Activated naive CD8-positive, alpha-beta T cell treated with anti-CD3 and anti-CD28 coated beads, Interleukin-2, amount 50 U/mL, for 24 hours (primary cell): Measurements from ENCODE around the gene SPO11.

ENCODE experiments used
- ATAC-seq: fragments of 150-1000 bp; cut with Tn5 transposase; one replicate; pipeline ENCODE4 v1.10.0; 2021
- DNase-seq: peaks from one replicate; pipeline ENCODE4 v3.0.0; 2021
- H3K27ac Mint-ChIP-seq: one replicate; pipeline ENCODE4 v1.8.0; 2021; ENCODE audit warnings: mild to moderate bottlenecking, mixed read lengths
- H3K27me3 Mint-ChIP-seq: one replicate; pipeline ENCODE4 v1.8.0; 2021; ENCODE audit warnings: mixed read lengths
- H3K36me3 Mint-ChIP-seq: one replicate; pipeline ENCODE4 v1.8.0; 2021; ENCODE audit warnings: low read depth, mixed read lengths
- H3K4me1 Mint-ChIP-seq: one replicate; pipeline ENCODE4 v1.8.0; 2021; ENCODE audit warnings: mixed read lengths
- H3K4me3 Mint-ChIP-seq: one replicate; pipeline ENCODE4 v1.8.0; 2021; ENCODE audit warnings: mild to moderate bottlenecking, moderate library complexity, mixed read lengths
- H3K9me3 Mint-ChIP-seq: one replicate; pipeline ENCODE4 v1.8.0; 2021; ENCODE audit warnings: mixed read lengths

Gene SPO11

DNA sequence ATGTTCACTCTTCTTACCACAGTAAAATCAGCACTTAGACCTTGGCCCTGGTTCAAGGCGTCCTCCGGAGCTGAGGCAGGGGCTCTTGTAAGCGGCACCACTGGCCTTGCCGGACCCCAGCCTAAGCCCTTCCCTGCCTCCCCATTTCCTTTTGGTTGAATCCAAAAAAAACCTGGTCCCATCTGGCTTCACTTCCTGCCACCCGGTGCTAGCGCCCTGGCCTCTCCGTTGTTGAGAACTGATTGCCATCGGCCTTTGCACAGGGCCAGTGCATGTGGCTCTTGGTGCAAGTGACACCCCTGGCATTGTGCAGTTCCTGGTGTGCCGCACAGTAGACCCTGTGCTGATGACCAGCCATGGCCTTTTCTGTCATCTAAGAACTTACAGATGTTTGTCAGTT is 42.6 kb downstream of the SPO11 start:
- DNase-seq, result no peak
- Mint-ChIP-seq H3K27ac (no peak overlapping the region), H3K27me3 (no peaks in the 10 kb centered on the region), H3K4me3 (no peak overlapping the region), H3K9me3 (no peaks in the 10 kb centered on the region), H3K36me3 (peaks cover 67% of the 10 kb centered on the region), H3K4me1 (peaks cover 13% of the 10 kb centered on the region)
- no peak for ATAC-seq

DNA sequence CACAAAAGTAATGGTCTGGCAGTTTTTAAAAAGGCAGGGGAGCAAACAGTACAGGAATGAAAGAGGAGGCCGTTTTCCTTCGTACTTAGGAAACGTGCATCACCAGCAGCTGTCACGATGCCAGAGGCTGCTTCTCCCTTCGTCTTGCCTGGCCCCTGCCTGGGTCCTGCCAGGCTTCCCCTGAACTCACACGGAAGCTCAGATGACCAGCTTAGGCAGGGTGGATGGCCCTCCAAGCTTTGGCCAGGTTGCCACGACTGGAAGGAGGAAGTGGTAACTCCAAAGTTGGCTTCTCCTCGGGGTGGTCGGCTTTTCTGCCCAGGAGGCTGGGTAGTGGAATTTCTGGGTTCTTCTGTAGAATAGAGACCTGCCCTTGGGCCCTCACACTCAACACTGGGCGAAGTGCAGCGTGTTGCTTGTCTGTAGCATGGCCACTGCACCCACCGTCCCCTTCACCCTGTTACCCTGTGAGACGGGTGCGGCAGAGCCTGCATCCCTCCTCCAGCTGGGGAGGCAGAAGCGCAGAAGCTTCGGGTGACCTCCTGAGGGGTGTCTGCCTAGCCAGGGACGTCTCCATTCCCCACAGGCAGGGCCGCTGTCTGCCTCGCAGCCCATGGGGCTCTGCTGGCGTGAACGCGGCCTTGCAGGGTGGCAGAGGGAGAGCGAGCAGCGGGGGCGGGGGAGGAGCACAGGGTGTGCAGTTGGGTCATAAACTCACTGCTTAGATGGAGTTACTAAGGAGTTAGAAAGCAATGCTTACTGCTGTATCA is 43.2 kb downstream of the SPO11 start:
- Mint-ChIP-seq H3K9me3 (no peaks in the 10 kb centered on the region), H3K36me3 (peaks cover 69% of the 10 kb centered on the region), H3K4me3 (no peak overlapping the region), H3K4me1 (peaks cover 15% of the 10 kb centered on the region), H3K27ac (no peak overlapping the region), H3K27me3 (no peaks in the 10 kb centered on the region)
- peak; percentile 10 for ATAC-seq
- no peak for DNase-seq

GRCh38 chr20:57374343-57374930 is 44.8 kb downstream of the SPO11 start:
- Mint-ChIP-seq H3K27me3 (no peaks in the 10 kb centered on the region), H3K4me3 (no peak overlapping the region), H3K9me3 (no peaks in the 10 kb centered on the region), H3K27ac (peak overlapping the region; percentile 23), H3K4me1 (peaks cover 27% of the 10 kb centered on the region), H3K36me3 (peaks cover 67% of the 10 kb centered on the region)
- ATAC-seq, result no peak
- DNase-seq, result no peak

DNA sequence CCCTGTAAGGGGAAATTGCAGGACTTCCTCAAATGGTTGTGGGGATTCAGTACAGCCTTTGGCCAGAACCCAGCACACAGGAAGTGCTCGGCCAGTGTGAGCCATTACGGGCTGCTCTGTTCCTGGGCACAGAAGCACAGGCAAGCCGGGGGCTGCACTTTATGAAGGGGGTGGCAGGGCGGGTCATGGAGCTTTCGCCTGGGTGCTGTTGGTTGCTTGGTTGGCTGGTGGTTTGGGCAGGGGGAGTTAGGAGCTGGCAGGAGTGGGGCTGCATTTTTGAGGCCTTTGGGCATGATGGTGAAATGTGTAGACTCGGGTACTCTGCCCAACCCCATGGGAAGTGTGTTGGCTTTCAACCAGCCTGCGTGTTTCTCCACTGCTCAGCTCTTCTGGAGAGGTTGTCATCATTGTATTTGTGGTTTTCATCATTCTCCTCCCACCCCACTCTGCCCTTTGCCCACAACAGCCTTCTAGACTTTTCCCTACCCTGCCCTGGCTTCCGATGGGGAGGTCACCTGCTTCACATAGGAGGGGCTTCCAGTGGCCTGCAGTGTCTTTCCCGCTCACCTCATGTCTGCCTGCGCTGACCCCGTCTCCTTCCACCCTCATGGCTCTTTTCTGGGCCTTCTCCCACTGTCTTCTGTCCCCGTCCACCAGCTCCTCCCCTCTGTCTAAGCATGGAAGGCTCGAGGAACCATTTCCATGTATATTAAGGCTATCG is 45.5 kb downstream of the SPO11 start:
- H3K27ac Mint-ChIP-seq, result peak overlapping the region; percentile 50
- peaks cover 31% of the 10 kb centered on the region for H3K4me1 Mint-ChIP-seq
- no peaks in the 10 kb centered on the region for H3K9me3 Mint-ChIP-seq
- H3K36me3 Mint-ChIP-seq, result peaks cover 65% of the 10 kb centered on the region
- H3K27me3 Mint-ChIP-seq, result no peaks in the 10 kb centered on the region
- ATAC-seq, result no peak
- H3K4me3 Mint-ChIP-seq, result no peak overlapping the region
- no peak for DNase-seq

- no peak overlapping the region for H3K4me3 Mint-ChIP-seq
- H3K4me1 Mint-ChIP-seq, result peaks cover 31% of the 10 kb centered on the region
- no peaks in the 10 kb centered on the region for H3K27me3 Mint-ChIP-seq
- peak overlapping the region; percentile 54 for H3K27ac Mint-ChIP-seq
- ATAC-seq (no peak), DNase-seq (no peak)
- H3K9me3 Mint-ChIP-seq, result no peaks in the 10 kb centered on the region
- H3K36me3 Mint-ChIP-seq, result peaks cover 60% of the 10 kb centered on the region
Observed at GRCh38 chr20:57375652-57376230, 46.1 kb downstream of the SPO11 start.

DNA sequence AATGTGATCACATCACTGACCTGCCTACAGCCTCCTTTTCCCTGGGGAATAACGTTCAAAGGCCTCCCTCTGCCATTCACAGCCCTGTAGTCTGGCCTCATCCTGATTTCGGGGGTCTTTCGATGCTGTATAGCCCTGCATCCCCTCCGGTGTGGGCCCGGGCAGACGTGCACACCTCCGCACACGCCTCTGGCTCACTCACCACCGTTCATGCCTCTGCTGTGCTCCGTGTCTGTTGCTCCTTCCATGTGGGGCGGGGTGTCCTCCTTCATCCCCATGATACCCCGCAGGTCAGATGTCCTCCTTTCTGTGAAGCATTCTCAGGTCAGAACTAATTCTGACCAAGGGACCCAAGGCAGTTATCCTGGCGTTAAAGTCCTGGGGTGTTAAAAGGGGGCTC is 47.7 kb downstream of the SPO11 start:
- Mint-ChIP-seq H3K4me1 (peaks cover 37% of the 10 kb centered on the region), H3K36me3 (peaks cover 50% of the 10 kb centered on the region), H3K27me3 (no peaks in the 10 kb centered on the region), H3K9me3 (no peaks in the 10 kb centered on the region), H3K27ac (peak overlapping the region; percentile 13), H3K4me3 (no peak overlapping the region)
- DNase-seq (no peak), ATAC-seq (no peak)

GRCh38 chr20:57378107-57378506 is 48.5 kb downstream of the SPO11 start:
- peaks cover 48% of the 10 kb centered on the region for H3K36me3 Mint-ChIP-seq

GRCh38 chr20:57378646-57379262 is 49.2 kb downstream of the SPO11 start:
- H3K27ac Mint-ChIP-seq, result peak overlapping the region; percentile 71
- no peaks in the 10 kb centered on the region for H3K9me3 Mint-ChIP-seq
- no peak overlapping the region for H3K4me3 Mint-ChIP-seq
- H3K36me3 Mint-ChIP-seq, result peaks cover 42% of the 10 kb centered on the region
- H3K4me1 Mint-ChIP-seq, result peaks cover 36% of the 10 kb centered on the region
- H3K27me3 Mint-ChIP-seq, result no peaks in the 10 kb centered on the region
- ATAC-seq (no peak), DNase-seq (no peak)

More at GRCh38 chr20:57378107-57378506, 48.5 kb downstream of the SPO11 start:
- DNase-seq, result no peak
- Mint-ChIP-seq H3K27me3 (no peaks in the 10 kb centered on the region), H3K9me3 (no peaks in the 10 kb centered on the region), H3K4me3 (no peak overlapping the region), H3K27ac (no peak overlapping the region), H3K4me1 (peaks cover 42% of the 10 kb centered on the region)
- no peak for ATAC-seq

GRCh38 chr20:57379263-57379647 is 49.7 kb downstream of the SPO11 start:
- DNase-seq, result no peak
- no peak overlapping the region for H3K4me3 Mint-ChIP-seq
- peak overlapping the region; percentile 71 for H3K27ac Mint-ChIP-seq
- no peaks in the 10 kb centered on the region for H3K27me3 Mint-ChIP-seq
- H3K9me3 Mint-ChIP-seq, result no peaks in the 10 kb centered on the region
- peaks cover 33% of the 10 kb centered on the region for H3K4me1 Mint-ChIP-seq
- no peak for ATAC-seq
- peaks cover 39% of the 10 kb centered on the region for H3K36me3 Mint-ChIP-seq

- peaks cover 29% of the 10 kb centered on the region for H3K4me1 Mint-ChIP-seq
- H3K36me3 Mint-ChIP-seq, result peaks cover 30% of the 10 kb centered on the region
- H3K27ac Mint-ChIP-seq, result peak overlapping the region; percentile 71
Observed at GRCh38 chr20:57380081-57380750, 50.6 kb downstream of the SPO11 start.

DNA sequence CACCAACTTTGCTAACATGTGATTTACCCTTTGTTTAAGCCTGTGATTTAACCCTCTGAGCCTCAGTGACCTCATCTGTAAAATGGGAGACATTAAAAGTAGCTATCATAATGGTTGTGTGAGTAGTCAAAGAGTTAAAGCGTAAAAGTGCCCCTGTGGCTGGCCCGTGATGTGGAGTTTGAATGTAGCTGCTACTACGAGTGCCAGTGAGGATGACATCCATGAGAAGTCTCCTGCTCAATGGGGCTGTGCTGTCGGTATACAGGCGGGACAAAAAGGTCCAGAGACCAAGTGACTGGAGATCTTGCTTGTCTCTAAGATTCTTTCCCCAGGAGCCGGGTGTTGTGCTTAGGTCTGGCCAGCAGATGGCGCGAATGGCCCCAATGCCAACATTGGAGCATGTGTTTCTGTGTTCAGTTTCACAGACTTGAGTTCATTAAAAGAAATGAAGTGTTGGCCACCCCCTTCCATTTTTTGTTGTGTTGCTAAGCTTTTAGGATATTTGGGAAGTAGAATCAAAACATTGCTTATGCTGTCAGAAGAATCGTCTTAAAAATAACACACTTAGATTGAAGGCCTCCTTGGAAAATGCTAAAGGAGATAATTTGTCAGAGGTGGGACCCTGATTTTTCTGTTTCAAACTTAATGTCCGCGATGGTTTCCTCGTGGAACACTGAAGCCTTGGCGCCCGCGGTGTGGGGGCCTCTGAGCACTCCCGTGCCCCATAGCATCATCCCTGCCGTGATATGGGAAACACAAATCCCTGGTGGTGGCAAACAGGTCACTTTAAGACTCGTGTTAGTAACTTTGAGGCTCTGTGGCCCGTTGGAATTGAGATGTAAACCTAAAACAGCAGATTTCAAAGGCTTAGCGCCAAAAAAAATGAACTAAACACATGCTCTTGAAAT is 52.2 kb downstream of the SPO11 start:
- ATAC-seq, result peak; percentile 57
- Mint-ChIP-seq H3K4me1 (peaks cover 29% of the 10 kb centered on the region), H3K9me3 (no peaks in the 10 kb centered on the region), H3K4me3 (no peak overlapping the region), H3K27ac (no peak overlapping the region), H3K27me3 (no peaks in the 10 kb centered on the region), H3K36me3 (peaks cover 24% of the 10 kb centered on the region)
- peak; percentile 83 for DNase-seq

More at GRCh38 chr20:57380081-57380750, 50.6 kb downstream of the SPO11 start:
- ATAC-seq (no peak), DNase-seq (no peak)
- Mint-ChIP-seq H3K27me3 (no peaks in the 10 kb centered on the region), H3K4me3 (no peak overlapping the region), H3K9me3 (no peaks in the 10 kb centered on the region)

- ATAC-seq, result no peak
- Mint-ChIP-seq H3K36me3 (peaks cover 19% of the 10 kb centered on the region), H3K27me3 (no peaks in the 10 kb centered on the region), H3K27ac (peak overlapping the region; percentile 2), H3K4me1 (peaks cover 29% of the 10 kb centered on the region), H3K9me3 (no peaks in the 10 kb centered on the region), H3K4me3 (no peak overlapping the region)
- no peak for DNase-seq
Observed at GRCh38 chr20:57382516-57382915, 52.9 kb downstream of the SPO11 start.
